Upper lobe of left lung (tissue), 6 donors: Measurements from ENCODE around the gene AP2A2. TPM values are rescaled to one million over a fixed set of nuclear protein-coding genes. Genes with fewer than 3 reads are reported as not detected.

ENCODE experiments used
- ATAC-seq, 2 donors: fragments of 200-7000 bp; cut with Tn5 transposase; one replicate each; pipeline ENCODE4 v1.9.1; 2022; ENCODE audit warnings: mild to moderate bottlenecking in 2 of 2, moderate library complexity in 2 of 2; ENCODE audit not compliant: low FRiP score in 2 of 2
- DNase-seq, 2 donors: peaks; one replicate each; pipeline ENCODE4 v3.0.0-alpha.2; 2019 to 2020
- H3K27ac ChIP-seq, 4 donors: fragments of 200-600 bp; sonication (generic); one replicate each; pipeline ENCODE4 v1.5.1; 2016 to 2019
- H3K27me3 ChIP-seq, 4 donors: fragments of 200-600 bp; sonication (generic); one replicate each; pipeline ENCODE4 v1.5.1; 2017 to 2019
- H3K36me3 ChIP-seq, 4 donors: fragments of 200-600 bp; sonication (generic); one replicate each; pipeline ENCODE4 v1.5.1; 2016 to 2019
- H3K4me1 ChIP-seq, 4 donors: fragments of 200-600 bp; sonication (generic); one replicate each; pipeline ENCODE4 v1.5.1; 2018 to 2019
- H3K4me3 ChIP-seq, 4 donors: fragments of 200-600 bp; sonication (generic); one replicate each; pipeline ENCODE4 v1.5.1; 2017 to 2019; ENCODE audit warnings: mild to moderate bottlenecking in 2 of 4, moderate library complexity in 1 of 4
- H3K9me3 ChIP-seq, 4 donors: fragments of 200-600 bp; sonication (generic); one replicate each; pipeline ENCODE4 v1.5.1; 2018 to 2019
- EP300 ChIP-seq, 4 donors: sonication (generic); formaldehyde crosslinking; IDR thresholded peaks; one replicate each; pipeline ENCODE4 v1.5.1; 2017; ENCODE audit warnings: antibody characterized with exemption in 4 of 4, control low read depth in 2 of 4
- POLR2A ChIP-seq, 4 donors: fragments of 450-650 bp; IDR thresholded peaks; one replicate each; pipeline ENCODE4 v1.5.1; 2016 to 2017; ENCODE audit warnings: antibody characterized with exemption in 4 of 4, mild to moderate bottlenecking in 2 of 4
- POLR2AphosphoS5 ChIP-seq, 2 donors: sonication (generic); formaldehyde crosslinking; IDR thresholded peaks; one replicate each; pipeline ENCODE4 v1.5.1; 2017; ENCODE audit warnings: antibody characterized with exemption in 2 of 2
- WGBS, 2 donors: methylation state at CpG; one replicate each; pipeline ENCODE4 v1.1.5; 2017 to 2018; 5-methylcytosine and 5-hydroxymethylcytosine counted together
- total RNA-seq, 6 donors: library from RNA; depleted of rRNA in 4 of 6; stranded (reverse); fragments of >200 nt in 4 of 6; gene quantifications; one replicate each; pipeline versions ENCODE4 v1.1.0 to v1.2.1, GENCODE V29; 2016 to 2021
- TF ChIP-seq, protein P1 (sequence below), 6 experiments: fragments of 450-650 bp in 4 of 6; fragments of 200-600 bp in 2 of 6; sonication (generic) in 2 of 6; IDR thresholded peaks; one replicate each; pipeline ENCODE4 v1.5.1; 2016 to 2019; ENCODE audit warnings: antibody characterized with exemption in 6 of 6
- donor health status: DM: no; HTN: no; CAD: no; lungs with moderate emphysema.
- donor health status: DM: no; HTN: yes; CAD: no; lungs with severe emphysema.

The AP2A2 gene
- total RNA-seq, 6 donors from 2014 or later, result 55.7 to 273 (median 103) TPM

DNA sequence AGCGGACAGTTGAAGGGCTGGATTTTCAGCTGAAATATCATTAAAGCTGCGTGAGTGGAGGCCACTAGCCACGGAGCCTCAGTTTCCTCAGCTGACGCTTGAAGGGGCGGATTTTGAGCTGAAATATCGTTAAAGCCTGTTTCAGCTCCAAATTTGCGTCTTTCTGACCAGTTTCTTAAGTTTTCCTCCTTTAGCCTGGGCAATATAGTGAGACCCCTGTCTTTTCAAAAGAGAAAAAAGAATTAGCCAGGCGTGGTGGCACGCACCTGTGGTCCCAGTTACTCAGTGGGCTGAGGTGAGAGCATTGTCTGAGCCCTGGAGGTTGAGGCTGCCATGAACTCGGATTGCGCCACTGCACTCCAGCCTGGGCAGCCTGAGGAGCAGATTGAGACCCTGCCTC, 3.7 kb downstream of the AP2A2 start:
- H3K27ac ChIP-seq, result peak overlapping the region in 2 of 4 donors; percentile 24 to 43
- H3K4me3 ChIP-seq, result no peak overlapping the region
- TF ChIP-seq POLR2A (IDR thresholded peaks at IDR 0.05) (no peak), EP300 (IDR thresholded peaks at IDR 0.05) (no peak), POLR2AphosphoS5 (IDR thresholded peaks at IDR 0.05) (no peak)
- TF ChIP-seq, protein P1, sequence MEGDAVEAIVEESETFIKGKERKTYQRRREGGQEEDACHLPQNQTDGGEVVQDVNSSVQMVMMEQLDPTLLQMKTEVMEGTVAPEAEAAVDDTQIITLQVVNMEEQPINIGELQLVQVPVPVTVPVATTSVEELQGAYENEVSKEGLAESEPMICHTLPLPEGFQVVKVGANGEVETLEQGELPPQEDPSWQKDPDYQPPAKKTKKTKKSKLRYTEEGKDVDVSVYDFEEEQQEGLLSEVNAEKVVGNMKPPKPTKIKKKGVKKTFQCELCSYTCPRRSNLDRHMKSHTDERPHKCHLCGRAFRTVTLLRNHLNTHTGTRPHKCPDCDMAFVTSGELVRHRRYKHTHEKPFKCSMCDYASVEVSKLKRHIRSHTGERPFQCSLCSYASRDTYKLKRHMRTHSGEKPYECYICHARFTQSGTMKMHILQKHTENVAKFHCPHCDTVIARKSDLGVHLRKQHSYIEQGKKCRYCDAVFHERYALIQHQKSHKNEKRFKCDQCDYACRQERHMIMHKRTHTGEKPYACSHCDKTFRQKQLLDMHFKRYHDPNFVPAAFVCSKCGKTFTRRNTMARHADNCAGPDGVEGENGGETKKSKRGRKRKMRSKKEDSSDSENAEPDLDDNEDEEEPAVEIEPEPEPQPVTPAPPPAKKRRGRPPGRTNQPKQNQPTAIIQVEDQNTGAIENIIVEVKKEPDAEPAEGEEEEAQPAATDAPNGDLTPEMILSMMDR (IDR thresholded peaks at IDR 0.05), result no peak
- DNase-seq (no peak), ATAC-seq (no peak)
- WGBS, 2 donors, result 97 to 100% methylated on average over 11 of the region's 11 CpGs
- no peaks in the 10 kb centered on the region for H3K27me3 ChIP-seq
- no peaks in the 10 kb centered on the region for H3K9me3 ChIP-seq
- peaks cover 74 to 91% (median 79%) of the 10 kb centered on the region in 4 donors for H3K4me1 ChIP-seq
- H3K36me3 ChIP-seq, result no peaks in the 10 kb centered on the region

DNA sequence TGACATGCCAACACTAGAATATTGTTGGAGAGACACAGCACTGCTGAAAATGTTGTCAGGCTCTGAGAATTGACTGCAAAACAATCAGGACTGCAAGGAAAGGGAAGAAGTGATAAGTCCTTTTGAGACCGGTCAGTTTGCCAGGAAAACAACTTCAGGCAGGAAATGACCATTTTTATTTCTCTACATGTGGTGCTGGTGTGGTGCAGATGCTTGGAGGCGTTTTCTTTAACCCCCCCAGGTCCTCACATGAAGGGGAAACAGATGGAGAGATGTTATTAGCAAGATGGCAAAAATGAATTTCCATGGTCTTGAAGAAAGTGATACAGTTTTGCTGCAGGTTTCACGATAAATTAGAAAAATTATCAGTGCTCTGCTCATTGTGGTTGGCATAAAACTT, 5.7 kb downstream of the AP2A2 start:
- peaks cover 72 to 91% (median 78%) of the 10 kb centered on the region in 4 donors for H3K4me1 ChIP-seq
- TF ChIP-seq POLR2AphosphoS5 (IDR thresholded peaks at IDR 0.05) (no peak), EP300 (IDR thresholded peaks at IDR 0.05) (no peak), POLR2A (IDR thresholded peaks at IDR 0.05) (no peak)
- TF ChIP-seq, protein P1 (IDR thresholded peaks at IDR 0.05), result no peak
- no peak for ATAC-seq

DNA sequence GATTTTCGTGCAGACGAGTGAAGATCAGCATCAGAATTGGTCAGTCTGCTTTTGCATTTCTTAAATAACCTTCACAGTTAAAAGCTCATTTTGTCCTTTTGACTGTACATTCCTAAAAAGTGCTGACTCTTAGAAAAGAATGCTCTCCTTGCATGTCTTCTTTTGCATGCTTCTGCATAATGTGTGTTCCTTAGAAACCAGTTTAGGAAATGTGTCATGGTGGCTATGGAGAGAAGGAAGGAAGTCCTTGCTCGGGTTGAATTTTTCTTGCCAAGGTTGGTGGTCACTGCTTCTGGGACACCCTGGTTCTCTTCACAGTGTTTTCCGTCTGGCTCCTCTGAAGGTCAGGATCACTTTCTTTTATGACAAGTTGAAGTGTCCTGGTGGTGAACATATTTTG, 6.8 kb downstream of the AP2A2 start:
- TF ChIP-seq EP300 (IDR thresholded peaks at IDR 0.05) (no peak), POLR2AphosphoS5 (IDR thresholded peaks at IDR 0.05) (peak in 1 of 2 donors; percentile 41), POLR2A (IDR thresholded peaks at IDR 0.05) (no peak)
- TF ChIP-seq, protein P1 (IDR thresholded peaks at IDR 0.05), result no peak
- DNase-seq, result no peak
- WGBS, 2 donors, result 46 to 51% methylated on average over 4 of the region's 4 CpGs
- no peak overlapping the region for H3K4me3 ChIP-seq
- H3K27ac ChIP-seq, result peak overlapping the region; percentile 30 to 73 (median 68)
- ATAC-seq, result peak in 1 of 2 donors; percentile 73
- H3K36me3 ChIP-seq, result no peaks in the 10 kb centered on the region
- no peaks in the 10 kb centered on the region for H3K9me3 ChIP-seq
- peaks cover 71 to 91% (median 78%) of the 10 kb centered on the region in 4 donors for H3K4me1 ChIP-seq
- H3K27me3 ChIP-seq, result no peaks in the 10 kb centered on the region

More for the DNA sequence above, 5.7 kb downstream of the AP2A2 start:
- no peak for DNase-seq
- Histone ChIP-seq H3K4me3 (no peak overlapping the region), H3K9me3 (no peaks in the 10 kb centered on the region), H3K27me3 (no peaks in the 10 kb centered on the region), H3K36me3 (no peaks in the 10 kb centered on the region), H3K27ac (peak overlapping the region in 2 of 4 donors; percentile 8 to 15)
- WGBS, 2 donors, result 32 to 41% methylated on average over 3 of the region's 3 CpGs

DNA sequence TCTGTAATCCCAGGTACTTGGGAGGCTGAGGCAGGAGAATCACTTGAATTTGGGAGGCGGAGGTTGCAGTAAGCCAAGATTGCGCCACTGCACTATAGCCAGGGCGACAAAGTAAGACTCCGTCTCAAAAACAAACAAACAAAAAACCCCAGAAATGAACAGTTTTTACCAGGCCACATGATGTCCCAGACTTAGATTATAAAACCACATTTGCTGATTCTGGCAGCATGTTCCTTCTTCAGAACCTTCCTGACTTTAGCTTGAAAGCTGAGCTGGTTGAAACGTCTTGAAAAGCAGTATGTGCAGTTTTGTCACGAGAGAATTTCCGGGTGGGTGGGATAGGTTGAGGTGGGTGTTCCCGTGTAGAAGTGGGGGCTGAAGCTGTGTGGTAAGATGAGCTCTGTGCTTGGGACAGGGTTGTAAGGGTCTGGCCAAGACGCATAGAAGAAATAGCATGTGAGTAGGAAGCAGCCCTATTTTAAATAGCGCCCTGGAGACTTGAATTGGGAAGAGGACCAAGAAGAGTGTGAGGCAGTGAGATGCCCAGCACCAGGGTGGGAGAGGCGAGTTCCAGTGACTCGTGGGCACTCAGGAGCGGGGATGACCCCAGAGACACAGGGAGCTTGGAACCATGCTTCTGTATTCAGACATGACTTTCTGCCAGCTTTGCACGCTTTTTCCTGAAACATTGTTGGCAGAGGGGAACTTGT, 7.6 kb downstream of the AP2A2 start:
- Histone ChIP-seq H3K4me3 (no peak overlapping the region), H3K27ac (peak overlapping the region; percentile 30 to 73 (median 68)), H3K27me3 (no peaks in the 10 kb centered on the region), H3K4me1 (peaks cover 66 to 91% (median 77%) of the 10 kb centered on the region in 4 donors), H3K36me3 (no peaks in the 10 kb centered on the region), H3K9me3 (no peaks in the 10 kb centered on the region)
- DNase-seq (no peak), ATAC-seq (peak in 1 of 2 donors; percentile 66)
- no peak for TF ChIP-seq POLR2AphosphoS5 (IDR thresholded peaks at IDR 0.05)
- no peak for TF ChIP-seq POLR2A (IDR thresholded peaks at IDR 0.05)
- TF ChIP-seq, protein P1 (IDR thresholded peaks at IDR 0.05), result no peak
- no peak for TF ChIP-seq EP300 (IDR thresholded peaks at IDR 0.05)
- WGBS, 2 donors, result 32 to 43% methylated on average over 14 of the region's 14 CpGs
